ENCODE measurements around the gene SCTR.

SCTR gene

GRCh38 chr2:119419803-119420508, 104.3 kb downstream of the SCTR start:
- Histone ChIP-seq H3K36me3 (ENCODE audit: control insufficient read depth, insufficient read depth, low read length) (no peaks in the 10 kb centered on the region), H3K4me3 (replicated peaks; ENCODE audit: low read depth, low read length) (no peak overlapping the region), H3K27me3 (replicated peaks; ENCODE audit: control insufficient read depth, insufficient read depth, low read length) (no peaks in the 10 kb centered on the region; the same call in 1 of the 2 replicates)
- TF ChIP-seq CTCF (IDR thresholded peaks at IDR 0.05; ENCODE audit: insufficient read depth, low read length, poor library complexity, severe bottlenecking) = no peak
- no peak for DNase-seq (ENCODE audit: extremely low read depth, insufficient read length)

GRCh38 chr2:119419065-119419464, 105.2 kb downstream of the SCTR start:
- TF ChIP-seq CTCF (IDR thresholded peaks at IDR 0.05; ENCODE audit: insufficient read depth, low read length, poor library complexity, severe bottlenecking) = no peak
- Histone ChIP-seq H3K27me3 (replicated peaks; ENCODE audit: control insufficient read depth, insufficient read depth, low read length) (no peaks in the 10 kb centered on the region; the same call in 1 of the 2 replicates), H3K36me3 (ENCODE audit: control insufficient read depth, insufficient read depth, low read length) (no peaks in the 10 kb centered on the region), H3K4me3 (replicated peaks; ENCODE audit: low read depth, low read length) (no peak overlapping the region)
- no peak for DNase-seq (ENCODE audit: extremely low read depth, insufficient read length)

- no peak for TF ChIP-seq CTCF (IDR thresholded peaks at IDR 0.05; ENCODE audit: insufficient read depth, low read length, poor library complexity, severe bottlenecking)
- H3K36me3 ChIP-seq (ENCODE audit: control insufficient read depth, insufficient read depth, low read length) = no peaks in the 10 kb centered on the region
- no peaks in the 10 kb centered on the region; the same call in 1 of the 2 replicates for H3K27me3 ChIP-seq (replicated peaks; ENCODE audit: control insufficient read depth, insufficient read depth, low read length)
- H3K4me3 ChIP-seq (replicated peaks; ENCODE audit: low read depth, low read length) = no peak overlapping the region
- no peak for DNase-seq (ENCODE audit: extremely low read depth, insufficient read length)
Measured at GRCh38 chr2:119417908-119418307, 106.4 kb downstream of the SCTR start.

GRCh38 chr2:119416299-119416923, 107.9 kb downstream of the SCTR start:
- DNase-seq (ENCODE audit: extremely low read depth, insufficient read length) = no peak

GRCh38 chr2:119415630-119416029, 108.7 kb downstream of the SCTR start:
- DNase-seq (ENCODE audit: extremely low read depth, insufficient read length) = no peak
- no peaks in the 10 kb centered on the region; the same call in 1 of the 2 replicates for H3K27me3 ChIP-seq (replicated peaks; ENCODE audit: control insufficient read depth, insufficient read depth, low read length)
- no peak overlapping the region for H3K4me3 ChIP-seq (replicated peaks; ENCODE audit: low read depth, low read length)
- no peak for TF ChIP-seq CTCF (IDR thresholded peaks at IDR 0.05; ENCODE audit: insufficient read depth, low read length, poor library complexity, severe bottlenecking)
- no peaks in the 10 kb centered on the region for H3K36me3 ChIP-seq (ENCODE audit: control insufficient read depth, insufficient read depth, low read length)

More at GRCh38 chr2:119416299-119416923, 107.9 kb downstream of the SCTR start:
- Histone ChIP-seq H3K36me3 (ENCODE audit: control insufficient read depth, insufficient read depth, low read length) (no peaks in the 10 kb centered on the region), H3K27me3 (replicated peaks; ENCODE audit: control insufficient read depth, insufficient read depth, low read length) (no peaks in the 10 kb centered on the region; the same call in 1 of the 2 replicates), H3K4me3 (replicated peaks; ENCODE audit: low read depth, low read length) (no peak overlapping the region)
- TF ChIP-seq CTCF (IDR thresholded peaks at IDR 0.05; ENCODE audit: insufficient read depth, low read length, poor library complexity, severe bottlenecking) = no peak
